Thymus (tissue), 14 donors: ENCODE measurements around the gene DDR1. TPM values are rescaled to one million over a fixed set of nuclear protein-coding genes. Genes with fewer than 3 reads are reported as not detected.

Experiments
- DNase-seq, 9 donors: peaks; one replicate each; pipeline ENCODE4 v3.0.0-alpha.2; 2013; ENCODE audit warnings: low spot score in 9 of 9, low read depth in 6 of 9, missing footprints in 1 of 9
- H3K27ac ChIP-seq, 2 donors: one replicate each; pipeline ENCODE4 v1.5.1; 2013; ENCODE audit warnings: control low read depth in 1 of 2, low read depth in 1 of 2, low read length in 1 of 2, mild to moderate bottlenecking in 1 of 2, moderate library complexity in 1 of 2
- H3K27me3 ChIP-seq, 2 donors: one replicate each; pipeline ENCODE4 v1.5.1; 2013; ENCODE audit warnings: low read length in 1 of 2; ENCODE audit not compliant: control insufficient read depth in 2 of 2, insufficient read depth in 1 of 2
- H3K36me3 ChIP-seq, 2 donors: one replicate each; pipeline ENCODE4 v1.5.1; 2013; ENCODE audit warnings: low read length in 1 of 2, mild to moderate bottlenecking in 1 of 2, moderate library complexity in 1 of 2; ENCODE audit not compliant: control insufficient read depth in 2 of 2, insufficient read depth in 2 of 2
- H3K4me1 ChIP-seq, 2 donors: one replicate each; pipeline ENCODE4 v1.5.1; 2013; ENCODE audit warnings: low read length in 2 of 2; ENCODE audit not compliant: control insufficient read depth in 2 of 2, insufficient read depth in 2 of 2
- H3K4me3 ChIP-seq, 2 donors: one replicate each; pipeline ENCODE4 v1.5.1; 2013; ENCODE audit warnings: low read length in 2 of 2, control low read depth in 1 of 2, mild to moderate bottlenecking in 1 of 2
- H3K9me3 ChIP-seq, 2 donors: one replicate each; pipeline ENCODE4 v1.5.1; 2013; ENCODE audit warnings: low read length in 1 of 2, mild to moderate bottlenecking in 1 of 2; ENCODE audit not compliant: control insufficient read depth in 2 of 2, insufficient read depth in 1 of 2
- WGBS: extraction: QIAGEN DNeasy Blood & Tissue Kit; methylation state at CpG from one replicate; pipeline ENCODE4 v1.1.7; 2013; 5-methylcytosine and 5-hydroxymethylcytosine counted together
- long read RNA-seq, 10 donors: transcript quantifications; one replicate each; lab custom pipeline, GENCODE V29; 2026
- polyA plus RNA-seq: library from polyadenylated mRNA; stranded (reverse); fragments of 200-250 nt; gene quantifications from one replicate; pipeline ENCODE4 v1.2.3, GENCODE V29; 2013
- total RNA-seq: library from RNA; stranded (reverse); fragments of 120-200 nt; gene quantifications from one replicate; pipeline ENCODE4 v1.2.4, GENCODE V29; 2013
- donor health status: healthy.

DDR1 gene
- total RNA-seq = 39.6 TPM
- 65.9 TPM for polyA plus RNA-seq
- long read RNA-seq, donor 1 = 0 reads
- long read RNA-seq, donor 2 = 0 reads
- long read RNA-seq, donor 3, partial matches to known transcripts = 6 of 9 reads
- long read RNA-seq, donor 3, other reads (novel, unspliced or antisense) = 0 of 9 reads
- long read RNA-seq, donor 4, partial matches to known transcripts = 0 of 6 reads
- long read RNA-seq, donor 4, other reads (novel, unspliced or antisense) = 0 of 6 reads
- long read RNA-seq, donor 5, partial matches to known transcripts = 19 of 25 reads
- long read RNA-seq, donor 5, other reads (novel, unspliced or antisense) = 0 of 25 reads
- long read RNA-seq, donor 6, partial matches to known transcripts = 21 of 22 reads
- long read RNA-seq, donor 6, other reads (novel, unspliced or antisense) = 0 of 22 reads
- long read RNA-seq, donor 7, partial matches to known transcripts = 0 of 2 reads
- long read RNA-seq, donor 7, other reads (novel, unspliced or antisense) = 0 of 2 reads
- long read RNA-seq, donor 8, partial matches to known transcripts = 0 of 1 reads
- long read RNA-seq, donor 8, other reads (novel, unspliced or antisense) = 0 of 1 reads
- long read RNA-seq, donor 9, partial matches to known transcripts = 0 of 1 reads
- long read RNA-seq, donor 9, other reads (novel, unspliced or antisense) = 0 of 1 reads
- long read RNA-seq, donor 10, partial matches to known transcripts = 0 of 3 reads
- long read RNA-seq, donor 10, other reads (novel, unspliced or antisense) = 0 of 3 reads

DNA sequence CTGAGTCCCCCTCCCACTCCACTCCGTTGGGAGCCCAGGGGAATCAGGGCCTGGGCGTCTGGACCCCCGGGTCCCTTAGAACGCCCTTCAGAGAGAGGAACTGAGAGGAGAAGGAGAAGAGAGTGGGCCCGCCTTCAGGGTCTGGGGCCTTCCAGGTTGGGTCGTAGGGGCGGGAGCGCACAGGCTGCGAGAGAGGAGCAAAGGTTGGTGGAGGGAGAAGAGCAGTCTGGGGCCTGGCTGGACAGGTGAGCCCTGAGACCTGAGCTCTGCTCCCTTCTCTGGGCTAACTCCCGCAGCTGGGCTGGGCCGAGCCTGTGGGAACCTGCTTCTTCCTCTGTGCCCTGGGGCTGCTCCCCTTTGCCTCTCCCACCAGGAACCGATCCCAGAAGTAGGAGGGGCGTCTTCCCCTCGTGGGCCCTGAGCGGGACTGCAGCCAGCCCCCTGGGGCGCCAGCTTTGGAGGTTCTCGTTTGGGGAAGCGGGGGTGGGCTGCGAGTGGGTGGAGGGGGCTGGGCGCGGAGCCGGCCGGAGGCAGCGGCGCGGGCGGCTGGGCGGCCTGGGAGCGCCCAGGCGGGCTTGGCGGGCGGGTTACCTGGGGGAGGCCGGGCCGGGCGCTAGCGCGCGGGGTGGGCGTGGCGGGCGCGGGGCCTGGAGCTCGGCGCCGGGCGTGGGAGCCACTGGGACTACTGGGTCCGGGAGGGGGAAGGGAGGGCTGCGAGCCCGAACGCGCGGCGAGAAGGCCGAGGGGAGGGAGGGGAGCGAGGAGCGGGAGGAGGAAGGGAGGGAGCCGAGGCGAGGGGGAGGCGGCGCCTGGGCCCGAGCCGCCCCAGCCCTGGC lies at the start of gene DDR1:
TSS of gene DDR1 (plus strand) at position 835 of the 836 bp plus-strand sequence. CDS start 4,211 bp downstream, outside the sequence.
- peaks cover 3 to 5% of the 10 kb centered on the region in 2 donors for H3K36me3 ChIP-seq
- H3K27me3 ChIP-seq = peaks cover 0 to 32% of the 10 kb centered on the region in 2 donors
- H3K27ac ChIP-seq = peak within 1 kb of the TSS; percentile 83 to 85
- peak in 2 of 9 donors; percentile 63 to 73 for DNase-seq
- H3K9me3 ChIP-seq = no peaks in the 10 kb centered on the region
- peak within 1 kb of the TSS; percentile 68 to 84 for H3K4me3 ChIP-seq
- 14% methylated on average over 62 of the region's 62 CpGs for WGBS
- peaks cover 27 to 76% of the 10 kb centered on the region in 2 donors for H3K4me1 ChIP-seq

DNA sequence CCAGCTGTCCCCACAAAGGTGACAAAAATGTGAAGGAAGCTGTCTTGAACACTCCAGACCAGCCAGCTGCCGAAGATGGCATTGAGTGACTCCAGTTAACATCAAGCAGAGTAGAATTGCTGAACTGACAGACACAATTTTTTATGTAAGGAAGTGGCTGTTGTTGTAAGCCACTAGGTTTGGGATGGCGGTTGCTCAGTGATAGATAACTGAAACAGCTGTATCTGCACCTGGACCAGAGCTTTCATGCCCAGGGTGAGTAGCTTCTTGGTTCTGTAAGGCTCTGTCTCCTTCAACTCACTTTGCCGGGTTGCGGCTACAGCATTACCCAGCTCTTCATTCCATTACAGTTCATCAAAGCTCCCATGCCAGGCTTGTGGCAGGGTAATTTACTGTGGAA lies 49.7 kb upstream of the DDR1 start:
- Histone ChIP-seq H3K4me3 (peak overlapping the region; percentile 8 to 29), H3K9me3 (no peaks in the 10 kb centered on the region), H3K36me3 (no peaks in the 10 kb centered on the region), H3K4me1 (peaks cover 48 to 91% of the 10 kb centered on the region in 2 donors), H3K27me3 (no peaks in the 10 kb centered on the region), H3K27ac (peak overlapping the region; percentile 92 to 99)
- peak; percentile 71 to 96 (median 87) for DNase-seq
- 11% methylated on average over 4 of the region's 4 CpGs for WGBS

DNA sequence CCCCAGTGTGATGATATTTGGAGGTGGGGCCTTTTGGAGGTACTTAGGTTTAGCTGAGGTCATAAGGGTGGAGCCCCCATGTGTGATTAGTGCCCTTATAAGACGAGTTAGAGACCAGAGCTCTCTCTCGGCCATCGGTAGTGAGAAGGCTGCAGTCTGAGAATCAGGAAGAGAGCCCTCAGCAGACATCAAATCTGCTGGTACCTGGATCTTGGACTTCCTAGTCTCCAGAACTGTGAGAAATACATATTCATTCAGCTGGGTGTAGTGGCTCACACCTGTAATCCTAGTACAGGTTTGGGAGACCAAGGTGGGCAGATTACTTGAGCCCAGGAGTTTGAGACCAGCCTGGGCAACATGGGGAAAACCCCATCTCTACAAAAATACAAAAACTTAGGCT lies 48.7 kb upstream of the DDR1 start:
- 93% methylated on average over 3 of the region's 3 CpGs for WGBS
- Histone ChIP-seq H3K4me3 (no peak overlapping the region), H3K27me3 (no peaks in the 10 kb centered on the region), H3K9me3 (no peaks in the 10 kb centered on the region), H3K4me1 (peaks cover 49 to 91% of the 10 kb centered on the region in 2 donors), H3K36me3 (no peaks in the 10 kb centered on the region), H3K27ac (peak overlapping the region; percentile 88 to 99)
- no peak for DNase-seq

DNA sequence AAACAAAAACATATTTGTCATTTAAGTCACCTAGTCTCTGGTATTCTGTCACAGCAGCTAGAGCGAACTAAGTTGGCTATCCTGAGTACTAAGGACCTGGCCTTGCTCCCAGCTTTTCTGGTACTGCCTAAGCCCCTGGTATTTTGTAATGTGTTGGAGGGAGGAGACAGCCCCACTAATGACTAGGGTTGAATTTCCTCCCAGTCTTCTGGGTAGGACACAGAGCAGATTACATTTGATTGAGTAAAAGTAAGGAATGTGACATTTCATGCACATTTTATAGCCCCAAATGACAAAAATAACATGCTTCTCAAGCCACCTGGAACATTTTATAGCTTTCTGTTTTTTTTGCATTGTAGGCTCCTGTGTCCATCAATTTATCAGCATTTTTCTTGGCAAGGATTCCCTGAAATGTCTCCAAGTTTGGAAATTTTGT lies 47.9 kb upstream of the DDR1 start:
- no peak for DNase-seq
- WGBS = 94% methylated on average over 1 of the region's 1 CpG
- Histone ChIP-seq H3K4me1 (peaks cover 46 to 91% of the 10 kb centered on the region in 2 donors), H3K36me3 (no peaks in the 10 kb centered on the region), H3K27ac (peak overlapping the region; percentile 68 to 82), H3K4me3 (no peak overlapping the region), H3K9me3 (no peaks in the 10 kb centered on the region), H3K27me3 (no peaks in the 10 kb centered on the region)

DNA sequence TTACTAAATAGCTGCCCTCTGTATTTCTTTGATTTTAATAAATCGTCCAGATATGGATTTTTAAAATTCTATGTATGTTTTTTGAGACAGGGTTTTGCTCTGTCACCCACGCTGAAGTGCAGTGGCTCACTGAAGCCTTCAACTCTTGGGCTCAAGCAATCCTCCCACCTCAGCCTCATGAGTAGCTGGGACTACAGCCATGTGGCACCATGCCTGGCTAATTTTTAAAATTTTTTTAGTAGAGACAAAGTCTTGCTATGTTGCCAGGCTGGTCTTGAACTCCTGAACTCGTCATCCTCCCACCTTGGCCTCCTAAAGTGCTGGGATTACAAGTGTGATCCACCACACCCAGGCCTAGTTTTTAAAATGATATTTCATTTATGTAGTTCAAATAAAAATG lies 47.4 kb upstream of the DDR1 start:
- peaks cover 49 to 91% of the 10 kb centered on the region in 2 donors for H3K4me1 ChIP-seq
- 92% methylated on average over 3 of the region's 3 CpGs for WGBS
- H3K9me3 ChIP-seq = no peaks in the 10 kb centered on the region
- peak overlapping the region; percentile 69 to 82 for H3K27ac ChIP-seq
- no peaks in the 10 kb centered on the region for H3K27me3 ChIP-seq
- H3K4me3 ChIP-seq = no peak overlapping the region
- no peaks in the 10 kb centered on the region for H3K36me3 ChIP-seq
- no peak for DNase-seq

DNA sequence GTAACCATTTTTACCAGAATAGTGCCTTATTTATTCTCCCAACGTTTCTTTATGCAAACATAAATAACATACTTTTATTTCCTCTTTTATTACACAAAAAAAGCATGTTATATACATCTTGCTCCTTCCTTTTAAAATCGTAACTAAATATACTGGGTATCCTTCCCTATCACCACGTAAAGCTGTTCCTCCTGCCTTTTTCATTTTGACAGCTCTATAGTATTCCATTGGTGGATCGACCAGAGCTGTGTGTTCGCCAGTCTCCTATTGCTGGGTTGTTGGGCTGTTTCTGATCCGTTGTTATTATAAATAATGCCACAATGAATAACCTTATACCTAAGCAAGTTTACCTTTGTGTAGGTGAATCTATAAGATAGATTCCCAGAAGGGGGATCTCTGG lies 46.9 kb upstream of the DDR1 start:
- peaks cover 52 to 92% of the 10 kb centered on the region in 2 donors for H3K4me1 ChIP-seq

GRCh38 chr6:30837870-30838269 lies 46.4 kb upstream of the DDR1 start:
- peak overlapping the region in 1 of 2 donors; percentile 33 for H3K27ac ChIP-seq

More for the DNA sequence above, 46.9 kb upstream of the DDR1 start:
- 92% methylated on average over 6 of the region's 6 CpGs for WGBS
- Histone ChIP-seq H3K27me3 (no peaks in the 10 kb centered on the region), H3K36me3 (no peaks in the 10 kb centered on the region), H3K9me3 (no peaks in the 10 kb centered on the region), H3K4me3 (no peak overlapping the region), H3K27ac (peak overlapping the region in 1 of 2 donors; percentile 33)
- DNase-seq = no peak

DNA sequence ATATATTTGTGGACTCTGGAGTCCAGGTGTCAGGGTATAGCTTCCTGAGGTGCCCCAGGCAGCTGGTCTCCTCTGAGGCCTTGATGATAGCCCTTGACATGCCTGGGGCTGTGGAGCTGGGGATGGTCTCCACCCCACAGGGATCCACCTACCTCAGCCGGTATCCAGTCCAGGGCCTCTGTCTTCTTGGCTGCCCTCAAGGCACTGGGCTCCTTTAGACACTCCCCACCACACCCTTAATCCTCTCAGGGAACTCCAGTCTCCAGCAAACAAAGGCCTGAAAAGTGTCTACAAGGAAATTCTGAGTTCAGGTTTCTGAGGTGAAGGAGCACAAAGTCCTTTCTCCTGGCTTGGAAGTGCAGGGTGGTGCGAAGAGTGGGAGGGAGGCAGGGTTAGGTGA lies 44.6 kb upstream of the DDR1 start:
- no peak for DNase-seq

More at GRCh38 chr6:30837870-30838269, 46.4 kb upstream of the DDR1 start:
- Histone ChIP-seq H3K4me1 (peaks cover 52 to 91% of the 10 kb centered on the region in 2 donors), H3K36me3 (no peaks in the 10 kb centered on the region), H3K9me3 (no peaks in the 10 kb centered on the region), H3K4me3 (no peak overlapping the region), H3K27me3 (no peaks in the 10 kb centered on the region)
- no peak for DNase-seq
- 52% methylated on average over 1 of the region's 1 CpG for WGBS

More for the DNA sequence above, 44.6 kb upstream of the DDR1 start:
- peak overlapping the region; percentile 22 to 34 for H3K27ac ChIP-seq
- peaks cover 57 to 91% of the 10 kb centered on the region in 2 donors for H3K4me1 ChIP-seq
- H3K36me3 ChIP-seq = no peaks in the 10 kb centered on the region
- H3K9me3 ChIP-seq = no peaks in the 10 kb centered on the region
- H3K4me3 ChIP-seq = no peak overlapping the region
- 97% methylated on average over 2 of the region's 2 CpGs for WGBS
- no peaks in the 10 kb centered on the region for H3K27me3 ChIP-seq
